Measurements from ENCODE around the gene SLC26A8.

DNA sequence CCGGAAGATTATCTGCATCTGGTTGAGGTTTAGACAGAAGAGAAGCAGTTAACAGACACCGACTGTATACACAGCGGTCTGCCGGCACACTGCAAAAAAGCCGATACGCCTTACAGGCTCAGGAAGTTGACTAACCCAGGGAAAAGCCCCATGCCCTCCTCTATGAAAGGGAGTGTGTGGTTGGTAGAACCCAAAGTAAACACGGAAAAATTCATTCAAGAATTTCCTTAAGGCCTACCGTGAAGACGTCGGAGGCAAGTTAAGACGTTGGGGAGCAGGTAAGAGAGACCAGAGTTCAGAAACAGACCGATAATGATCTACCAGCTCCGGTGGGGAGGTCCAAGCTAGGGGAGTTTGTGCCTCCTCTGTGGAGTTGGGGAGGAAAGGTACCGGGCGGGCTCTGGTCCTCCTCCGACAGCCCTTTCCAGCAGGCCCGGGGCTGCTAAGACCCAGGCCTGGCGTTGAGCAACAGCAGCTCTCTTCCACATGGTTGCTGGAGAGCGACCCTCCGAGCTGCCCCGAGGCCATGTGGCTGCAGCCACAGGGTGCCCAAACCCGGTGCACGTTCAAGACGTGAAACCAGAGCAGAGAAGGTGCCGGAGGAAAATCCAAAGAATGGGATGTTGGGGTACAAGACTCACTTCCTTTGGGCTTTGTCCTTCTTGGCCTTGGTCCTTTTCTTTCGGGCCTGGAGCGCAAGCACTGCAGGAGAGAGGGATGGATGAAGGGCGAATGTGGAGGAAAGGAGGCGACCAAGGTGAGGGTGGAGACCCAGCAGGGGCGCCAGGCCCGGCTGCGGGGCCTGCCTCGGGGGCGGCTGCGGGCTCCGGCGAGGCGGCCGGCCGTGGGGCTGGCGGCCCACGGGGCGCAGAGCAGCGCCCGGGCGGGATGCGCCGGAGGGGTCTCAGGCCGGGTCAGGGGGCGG is 104.4 kb downstream of the SLC26A8 start:
- TF ChIP-seq, protein P1, sequence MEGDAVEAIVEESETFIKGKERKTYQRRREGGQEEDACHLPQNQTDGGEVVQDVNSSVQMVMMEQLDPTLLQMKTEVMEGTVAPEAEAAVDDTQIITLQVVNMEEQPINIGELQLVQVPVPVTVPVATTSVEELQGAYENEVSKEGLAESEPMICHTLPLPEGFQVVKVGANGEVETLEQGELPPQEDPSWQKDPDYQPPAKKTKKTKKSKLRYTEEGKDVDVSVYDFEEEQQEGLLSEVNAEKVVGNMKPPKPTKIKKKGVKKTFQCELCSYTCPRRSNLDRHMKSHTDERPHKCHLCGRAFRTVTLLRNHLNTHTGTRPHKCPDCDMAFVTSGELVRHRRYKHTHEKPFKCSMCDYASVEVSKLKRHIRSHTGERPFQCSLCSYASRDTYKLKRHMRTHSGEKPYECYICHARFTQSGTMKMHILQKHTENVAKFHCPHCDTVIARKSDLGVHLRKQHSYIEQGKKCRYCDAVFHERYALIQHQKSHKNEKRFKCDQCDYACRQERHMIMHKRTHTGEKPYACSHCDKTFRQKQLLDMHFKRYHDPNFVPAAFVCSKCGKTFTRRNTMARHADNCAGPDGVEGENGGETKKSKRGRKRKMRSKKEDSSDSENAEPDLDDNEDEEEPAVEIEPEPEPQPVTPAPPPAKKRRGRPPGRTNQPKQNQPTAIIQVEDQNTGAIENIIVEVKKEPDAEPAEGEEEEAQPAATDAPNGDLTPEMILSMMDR (IDR thresholded peaks at IDR 0.05): no peak
- TF ChIP-seq POLR2A (IDR thresholded peaks at IDR 0.05): no peak
